Measurements from ENCODE around the gene SLC12A8.

Gene SLC12A8

DNA sequence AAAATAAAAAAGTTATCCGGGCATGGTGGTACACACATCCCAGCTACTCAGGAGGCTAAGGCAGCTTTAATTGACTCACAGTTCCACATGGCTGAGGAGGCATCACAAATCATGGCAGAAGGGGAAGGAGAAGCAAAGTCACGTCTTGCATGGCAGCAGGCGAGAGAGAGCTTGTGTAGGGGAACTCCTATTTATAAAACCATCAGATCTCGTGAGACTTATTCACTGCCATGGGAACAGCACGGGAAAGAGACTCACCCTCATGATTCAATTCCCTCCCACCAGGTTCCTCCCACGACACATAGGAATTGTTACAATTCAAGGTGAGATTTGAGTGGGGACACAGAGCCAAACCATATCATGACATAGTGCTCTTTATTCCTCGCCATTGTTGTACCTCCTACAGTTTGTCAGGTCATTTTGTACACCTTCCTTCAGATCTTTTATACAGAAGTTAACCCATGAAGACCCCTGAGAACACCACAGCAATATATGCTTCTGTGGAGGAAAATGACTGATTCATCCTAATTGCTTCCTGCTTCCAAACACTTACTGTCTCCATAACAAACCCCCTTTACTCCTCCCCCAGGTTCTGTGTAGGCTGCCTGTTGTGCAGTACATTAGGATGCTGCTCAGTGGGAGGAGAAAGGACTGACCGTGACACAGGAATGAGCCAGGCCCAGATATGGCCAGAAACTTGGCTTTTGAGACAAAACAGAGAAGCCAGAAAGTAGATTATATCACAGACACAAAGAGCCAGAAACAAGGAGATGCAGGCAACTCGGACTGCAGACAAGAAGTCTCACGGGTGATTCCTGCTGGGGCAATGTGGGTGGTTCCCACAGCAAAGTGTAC lies 88.9 kb downstream of the SLC12A8 start:
- no peak for DNase-seq (ENCODE audit: low read depth)
- H3K4me3 ChIP-seq (ENCODE audit: low read length) = no peak overlapping the region
- TF ChIP-seq, protein P1, sequence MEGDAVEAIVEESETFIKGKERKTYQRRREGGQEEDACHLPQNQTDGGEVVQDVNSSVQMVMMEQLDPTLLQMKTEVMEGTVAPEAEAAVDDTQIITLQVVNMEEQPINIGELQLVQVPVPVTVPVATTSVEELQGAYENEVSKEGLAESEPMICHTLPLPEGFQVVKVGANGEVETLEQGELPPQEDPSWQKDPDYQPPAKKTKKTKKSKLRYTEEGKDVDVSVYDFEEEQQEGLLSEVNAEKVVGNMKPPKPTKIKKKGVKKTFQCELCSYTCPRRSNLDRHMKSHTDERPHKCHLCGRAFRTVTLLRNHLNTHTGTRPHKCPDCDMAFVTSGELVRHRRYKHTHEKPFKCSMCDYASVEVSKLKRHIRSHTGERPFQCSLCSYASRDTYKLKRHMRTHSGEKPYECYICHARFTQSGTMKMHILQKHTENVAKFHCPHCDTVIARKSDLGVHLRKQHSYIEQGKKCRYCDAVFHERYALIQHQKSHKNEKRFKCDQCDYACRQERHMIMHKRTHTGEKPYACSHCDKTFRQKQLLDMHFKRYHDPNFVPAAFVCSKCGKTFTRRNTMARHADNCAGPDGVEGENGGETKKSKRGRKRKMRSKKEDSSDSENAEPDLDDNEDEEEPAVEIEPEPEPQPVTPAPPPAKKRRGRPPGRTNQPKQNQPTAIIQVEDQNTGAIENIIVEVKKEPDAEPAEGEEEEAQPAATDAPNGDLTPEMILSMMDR (conservative IDR thresholded peaks at IDR 0.05; ENCODE audit: low read depth, low read length) = no peak

DNA sequence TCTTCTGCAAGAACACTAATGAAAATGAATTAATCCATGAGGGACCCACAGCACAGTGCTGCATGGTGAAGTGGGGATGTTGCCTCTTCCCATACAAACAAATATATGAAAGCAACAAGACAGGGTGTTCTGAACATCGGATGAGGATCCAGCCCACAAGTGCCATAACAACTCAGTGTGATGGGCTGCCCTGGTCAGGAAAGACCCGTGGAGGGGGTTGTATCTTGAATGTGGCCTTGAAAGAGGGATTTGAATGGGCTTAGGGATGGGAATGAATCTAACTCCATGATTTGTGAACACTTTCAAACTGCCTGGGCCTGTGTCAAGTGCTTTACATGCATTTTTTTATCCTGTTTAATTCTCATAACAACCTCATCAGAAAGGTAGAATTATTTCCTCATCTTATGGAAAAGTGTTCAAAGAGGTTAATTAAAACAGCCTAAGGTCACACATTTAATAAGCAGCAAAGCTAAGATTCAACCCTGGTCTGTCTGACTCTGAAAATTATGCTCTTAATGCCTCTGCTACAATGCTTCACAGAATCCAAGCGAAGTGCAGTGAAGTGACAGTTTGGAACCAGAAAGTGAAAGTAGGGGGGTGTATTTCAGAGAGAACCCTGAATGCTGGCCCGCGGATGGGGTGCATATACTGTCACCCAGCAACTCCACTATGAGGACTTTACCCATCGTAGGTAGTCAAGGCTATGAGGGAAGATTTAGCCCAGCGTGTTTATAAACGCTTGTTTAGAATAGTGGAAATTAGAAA lies 91.1 kb downstream of the SLC12A8 start:
- TF ChIP-seq, protein P1 (conservative IDR thresholded peaks at IDR 0.05; ENCODE audit: low read depth, low read length) = no peak
- no peak for DNase-seq (ENCODE audit: low read depth)
- H3K4me3 ChIP-seq (ENCODE audit: low read length) = no peak overlapping the region

DNA sequence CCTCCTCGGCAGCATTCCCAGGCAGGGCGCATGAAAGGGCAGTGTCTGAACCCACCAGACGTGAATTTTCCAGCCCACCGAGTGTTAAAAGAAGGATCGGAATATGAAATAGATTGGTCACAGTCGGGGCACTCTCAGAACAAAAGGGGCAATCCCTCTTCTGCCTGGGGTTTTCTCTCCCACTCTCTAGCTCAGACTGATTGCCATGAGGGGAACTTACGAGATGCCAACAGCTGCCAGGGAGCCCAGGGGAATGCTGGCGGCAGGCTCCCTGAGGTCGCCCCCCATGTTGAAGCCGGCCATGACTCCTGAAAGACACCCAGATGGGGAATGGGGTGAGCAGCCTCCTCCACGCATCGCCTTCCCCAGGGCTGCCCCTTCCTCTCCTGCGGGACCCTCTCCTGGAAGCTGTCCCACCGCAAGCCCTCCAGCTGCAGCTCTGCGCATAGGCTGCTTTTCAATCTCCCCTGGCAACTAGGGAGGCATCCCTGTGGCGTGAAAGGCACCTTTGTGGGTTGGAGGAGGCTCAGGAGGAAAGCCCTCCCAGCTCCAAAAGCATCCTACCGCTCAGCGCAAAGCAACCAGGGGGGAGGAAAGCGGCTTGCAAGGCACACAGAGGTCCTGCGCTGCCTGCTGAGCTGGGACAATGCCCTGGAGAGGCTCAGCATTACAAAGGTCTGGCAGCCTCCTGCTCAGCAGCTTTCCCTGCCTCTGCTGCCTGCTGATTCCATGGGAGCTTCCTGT lies 92.0 kb downstream of the SLC12A8 start:
- TF ChIP-seq, protein P1 (conservative IDR thresholded peaks at IDR 0.05; ENCODE audit: low read depth, low read length) = no peak
- peak overlapping the region; percentile 13 for H3K4me3 ChIP-seq (ENCODE audit: low read length)

DNA sequence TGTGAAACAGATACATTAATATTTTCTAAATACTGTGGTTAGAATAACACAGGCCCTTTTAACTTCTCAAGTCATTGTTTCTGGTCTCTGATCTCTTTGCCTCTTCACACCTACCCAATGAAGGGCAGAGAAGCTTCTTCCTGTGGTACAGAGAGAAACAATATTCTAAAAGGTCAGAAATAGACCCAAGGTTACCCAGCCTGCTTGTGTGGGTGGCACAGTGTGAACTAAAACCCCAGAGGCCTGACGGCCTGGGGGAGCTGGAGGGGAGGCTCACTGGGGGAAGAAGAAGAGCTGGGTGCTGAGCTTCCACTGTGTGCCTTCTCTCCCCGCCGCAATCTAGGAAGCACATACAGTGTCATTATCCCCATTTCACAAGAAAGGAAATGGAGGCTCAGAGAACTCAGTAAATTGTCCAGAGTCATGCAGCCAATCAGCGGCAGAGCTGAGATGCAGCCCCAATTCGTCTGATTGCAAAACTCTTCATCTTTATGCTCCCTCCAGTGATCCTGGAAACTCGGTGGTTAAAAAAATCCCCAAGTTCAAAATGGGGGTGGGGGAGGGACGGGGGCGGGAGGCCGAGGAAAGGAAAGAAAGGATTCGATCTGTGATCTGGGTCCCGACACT lies 92.7 kb downstream of the SLC12A8 start:
- DNase-seq (ENCODE audit: low read depth) = no peak
- peak overlapping the region; percentile 13 for H3K4me3 ChIP-seq (ENCODE audit: low read length)
- TF ChIP-seq, protein P1 (conservative IDR thresholded peaks at IDR 0.05; ENCODE audit: low read depth, low read length) = no peak

More for the DNA sequence above, 92.0 kb downstream of the SLC12A8 start:
- no peak for DNase-seq (ENCODE audit: low read depth)

GRCh38 chr3:125118600-125118999 lies 93.9 kb downstream of the SLC12A8 start:
- TF ChIP-seq, protein P1 (conservative IDR thresholded peaks at IDR 0.05; ENCODE audit: low read depth, low read length) = no peak
- H3K4me3 ChIP-seq (ENCODE audit: low read length) = no peak overlapping the region
- DNase-seq (ENCODE audit: low read depth) = no peak

GRCh38 chr3:125117631-125118191 lies 94.8 kb downstream of the SLC12A8 start:
- H3K4me3 ChIP-seq (ENCODE audit: low read length) = no peak overlapping the region
- no peak for DNase-seq (ENCODE audit: low read depth)
- TF ChIP-seq, protein P1 (conservative IDR thresholded peaks at IDR 0.05; ENCODE audit: low read depth, low read length) = no peak
